Panc1 (cell line): ENCODE measurements around the gene UBXN1.

ENCODE experiments used
- CTCF ChIP-seq: fragments of 450-650 bp; IDR thresholded peaks from 2 replicates; pipeline ENCODE4 v1.5.1; 2017; ENCODE audit warnings: mild to moderate bottlenecking
- POLR2AphosphoS5 ChIP-seq: IDR thresholded peaks from 2 replicates; pipeline ENCODE4 v1.6.1; 2012; ENCODE audit warnings: mild to moderate bottlenecking, low read depth, low read length, moderate library complexity
- SIN3A ChIP-seq: IDR thresholded peaks from 2 replicates; pipeline ENCODE4 v1.6.1; 2012; ENCODE audit warnings: low read depth, mild to moderate bottlenecking, low read length, moderate library complexity, borderline replicate concordance; ENCODE audit not compliant: insufficient read depth
- TCF7L2 ChIP-seq: IDR thresholded peaks from 2 replicates; pipeline ENCODE4 v1.6.1; 2011; ENCODE audit warnings: mild to moderate bottlenecking, low read depth, low read length, inconsistent platforms
- TF ChIP-seq, protein P1 (sequence below), 2 experiments: IDR thresholded peaks; 2 replicates each; pipeline ENCODE4 v1.6.1; 2011 to 2012; ENCODE audit warnings: low read depth in 2 of 2, control low read depth in 1 of 2, low read length in 1 of 2, mild to moderate bottlenecking in 1 of 2, moderate library complexity in 1 of 2; ENCODE audit not compliant: insufficient read depth in 1 of 2

DNA sequence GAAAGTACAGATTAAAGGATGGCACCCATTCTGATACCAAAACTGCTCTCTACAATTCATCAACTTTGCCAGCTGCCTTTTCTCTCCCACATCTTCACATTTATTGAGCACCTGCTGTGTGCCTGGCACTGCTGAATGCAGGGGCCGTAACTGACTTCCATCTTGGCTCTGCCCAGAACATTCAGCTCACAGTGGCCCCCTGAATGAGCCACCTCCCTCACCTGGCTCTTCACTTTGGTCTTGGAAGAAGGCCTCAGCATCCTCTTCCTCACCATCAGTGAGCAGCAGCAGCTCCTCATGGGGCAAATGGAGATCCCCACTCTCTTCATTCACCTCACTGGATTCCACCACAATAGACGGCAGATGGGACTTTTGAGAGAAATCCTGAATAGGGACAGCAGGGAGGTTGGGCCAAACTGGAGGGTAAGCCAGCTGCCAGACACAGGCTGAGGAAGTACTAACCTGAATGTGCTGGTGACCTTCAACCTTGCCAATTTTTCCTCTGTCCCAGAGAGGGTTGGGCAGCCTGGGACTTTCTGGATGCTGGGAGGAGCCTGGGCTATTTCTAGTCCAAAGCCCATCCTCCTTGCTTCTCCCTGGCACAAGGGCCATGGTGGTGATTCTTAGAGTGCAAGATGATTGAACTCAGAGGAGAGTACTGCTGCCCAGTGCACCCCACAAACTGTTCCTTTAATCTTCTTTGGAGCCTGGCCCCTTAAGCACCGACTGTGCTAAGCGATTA, 9.3 kb downstream of the UBXN1 start:
- no peak for TF ChIP-seq CTCF
- no peak for TF ChIP-seq SIN3A
- TF ChIP-seq, protein P1, sequence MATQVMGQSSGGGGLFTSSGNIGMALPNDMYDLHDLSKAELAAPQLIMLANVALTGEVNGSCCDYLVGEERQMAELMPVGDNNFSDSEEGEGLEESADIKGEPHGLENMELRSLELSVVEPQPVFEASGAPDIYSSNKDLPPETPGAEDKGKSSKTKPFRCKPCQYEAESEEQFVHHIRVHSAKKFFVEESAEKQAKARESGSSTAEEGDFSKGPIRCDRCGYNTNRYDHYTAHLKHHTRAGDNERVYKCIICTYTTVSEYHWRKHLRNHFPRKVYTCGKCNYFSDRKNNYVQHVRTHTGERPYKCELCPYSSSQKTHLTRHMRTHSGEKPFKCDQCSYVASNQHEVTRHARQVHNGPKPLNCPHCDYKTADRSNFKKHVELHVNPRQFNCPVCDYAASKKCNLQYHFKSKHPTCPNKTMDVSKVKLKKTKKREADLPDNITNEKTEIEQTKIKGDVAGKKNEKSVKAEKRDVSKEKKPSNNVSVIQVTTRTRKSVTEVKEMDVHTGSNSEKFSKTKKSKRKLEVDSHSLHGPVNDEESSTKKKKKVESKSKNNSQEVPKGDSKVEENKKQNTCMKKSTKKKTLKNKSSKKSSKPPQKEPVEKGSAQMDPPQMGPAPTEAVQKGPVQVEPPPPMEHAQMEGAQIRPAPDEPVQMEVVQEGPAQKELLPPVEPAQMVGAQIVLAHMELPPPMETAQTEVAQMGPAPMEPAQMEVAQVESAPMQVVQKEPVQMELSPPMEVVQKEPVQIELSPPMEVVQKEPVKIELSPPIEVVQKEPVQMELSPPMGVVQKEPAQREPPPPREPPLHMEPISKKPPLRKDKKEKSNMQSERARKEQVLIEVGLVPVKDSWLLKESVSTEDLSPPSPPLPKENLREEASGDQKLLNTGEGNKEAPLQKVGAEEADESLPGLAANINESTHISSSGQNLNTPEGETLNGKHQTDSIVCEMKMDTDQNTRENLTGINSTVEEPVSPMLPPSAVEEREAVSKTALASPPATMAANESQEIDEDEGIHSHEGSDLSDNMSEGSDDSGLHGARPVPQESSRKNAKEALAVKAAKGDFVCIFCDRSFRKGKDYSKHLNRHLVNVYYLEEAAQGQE (IDR thresholded peaks at IDR 0.05; ENCODE audit: insufficient read depth in 1 of 2, low read depth in 2 of 2, low read length in 1 of 2) = no peak
- no peak for TF ChIP-seq TCF7L2
- TF ChIP-seq POLR2AphosphoS5 = no peak
